ENCODE data around the gene ADK.

Gene ADK

GRCh38 chr10:74671716-74672115 lies 520.7 kb downstream of the ADK start:
- no peak for DNase-seq (ENCODE audit: low read depth)
- in situ Hi-C loops (cut with HindIII; ENCODE audit: low sequenced_read_pairs), result no loop called here
- no peak overlapping the region for H3K4me3 ChIP-seq (ENCODE audit: low read depth, low read length)
- no peak for TF ChIP-seq CTCF (IDR thresholded peaks at IDR 0.05; ENCODE audit: low read depth, low read length, missing control alignments)

DNA sequence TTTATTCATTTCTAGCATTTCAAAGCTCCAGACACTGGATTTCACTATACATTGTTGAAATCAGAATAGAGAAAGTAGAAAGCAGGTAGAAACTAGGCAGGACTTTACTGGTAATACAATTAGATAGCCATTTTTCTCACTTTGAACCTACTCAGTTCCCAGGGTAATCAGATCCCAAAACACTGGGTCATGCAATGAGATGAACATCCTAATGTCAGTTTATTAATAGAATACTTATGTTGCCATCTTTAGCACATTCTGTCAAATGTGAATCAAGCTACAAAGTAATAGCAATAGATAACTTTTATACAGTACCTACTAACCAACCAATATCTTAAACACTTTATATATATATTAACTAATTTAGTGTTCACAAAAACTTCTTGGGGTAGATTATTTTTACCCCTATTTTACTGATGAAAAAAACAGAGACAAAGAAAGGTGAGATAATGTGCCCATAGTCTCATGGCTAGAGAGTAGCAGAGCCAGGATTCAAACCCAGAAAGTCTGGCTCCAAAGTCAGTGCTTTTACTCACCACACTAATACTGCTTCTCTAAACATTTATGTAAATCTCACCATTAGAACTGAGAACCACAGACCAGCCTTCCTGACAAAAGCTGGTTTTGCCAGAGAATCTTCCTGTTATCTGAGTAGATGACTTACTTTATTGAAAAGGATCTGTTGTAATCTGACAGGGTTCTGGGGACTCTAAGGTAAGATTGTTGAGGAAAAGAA lies 521.6 kb downstream of the ADK start:
- DNase-seq (ENCODE audit: low read depth), result no peak
- no peak overlapping the region for H3K4me3 ChIP-seq (ENCODE audit: low read depth, low read length)
- in situ Hi-C loops (cut with HindIII; ENCODE audit: low sequenced_read_pairs), result no loop called here
- no peak for TF ChIP-seq CTCF (IDR thresholded peaks at IDR 0.05; ENCODE audit: low read depth, low read length, missing control alignments)

DNA sequence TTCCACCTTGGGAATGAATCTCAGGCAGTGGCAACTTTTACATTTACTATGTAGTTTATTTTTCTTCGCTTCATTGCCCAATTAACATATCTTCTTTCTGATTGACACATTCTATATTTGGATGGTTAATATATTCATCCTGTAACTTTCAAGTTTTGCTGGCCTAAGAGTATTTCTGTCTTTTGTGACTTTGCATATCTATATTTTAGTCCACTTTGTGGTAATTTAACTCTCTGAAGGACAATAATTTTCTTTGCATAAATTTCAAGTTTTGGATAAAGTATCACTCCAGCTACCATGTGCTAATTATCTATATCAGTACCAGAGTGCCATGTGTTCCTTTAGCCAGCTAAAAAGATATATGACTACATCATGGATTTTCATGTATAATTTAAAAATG lies 523.9 kb downstream of the ADK start:
- in situ Hi-C loops (cut with HindIII; ENCODE audit: low sequenced_read_pairs), result no loop called here
- DNase-seq (ENCODE audit: low read depth), result no peak
- TF ChIP-seq CTCF (IDR thresholded peaks at IDR 0.05; ENCODE audit: low read depth, low read length, missing control alignments), result no peak
- H3K4me3 ChIP-seq (ENCODE audit: low read depth, low read length), result no peak overlapping the region

DNA sequence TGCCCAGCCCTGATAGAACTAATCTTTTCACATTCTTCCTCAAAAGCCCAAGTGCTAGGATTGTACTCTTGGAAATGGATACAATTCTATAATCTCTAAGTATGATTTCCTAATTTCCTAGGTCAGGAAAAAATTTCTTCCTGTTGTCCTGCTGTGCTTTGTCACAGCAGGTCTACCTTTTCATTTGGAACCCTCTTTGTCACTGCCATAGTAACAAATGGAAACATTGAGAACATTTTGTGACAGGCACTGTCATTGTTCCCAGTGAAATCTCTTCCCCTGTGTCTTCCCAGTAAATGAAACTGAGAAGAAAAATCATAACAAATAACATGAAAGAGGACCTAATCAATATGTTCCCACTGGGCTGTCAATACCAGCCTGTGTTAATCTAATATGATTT lies 524.5 kb downstream of the ADK start:
- in situ Hi-C loops (cut with HindIII; ENCODE audit: low sequenced_read_pairs), result no loop called here
- DNase-seq (ENCODE audit: low read depth), result no peak

GRCh38 chr10:74677951-74678350 lies 526.9 kb downstream of the ADK start:
- no peak for TF ChIP-seq CTCF (IDR thresholded peaks at IDR 0.05; ENCODE audit: low read depth, low read length, missing control alignments)
- H3K4me3 ChIP-seq (ENCODE audit: low read depth, low read length), result no peak overlapping the region
- in situ Hi-C loops (cut with HindIII; ENCODE audit: low sequenced_read_pairs), result no loop called here
- no peak for DNase-seq (ENCODE audit: low read depth)

More for the DNA sequence above, 524.5 kb downstream of the ADK start:
- TF ChIP-seq CTCF (IDR thresholded peaks at IDR 0.05; ENCODE audit: low read depth, low read length, missing control alignments), result no peak
- no peak overlapping the region for H3K4me3 ChIP-seq (ENCODE audit: low read depth, low read length)

- no peak for DNase-seq (ENCODE audit: low read depth)
These were observed 531.1 kb downstream of the ADK start for GRCh38 chr10:74681917-74682627.

More at GRCh38 chr10:74681917-74682627, 531.1 kb downstream of the ADK start:
- TF ChIP-seq CTCF (IDR thresholded peaks at IDR 0.05; ENCODE audit: low read depth, low read length, missing control alignments), result no peak
- no peak overlapping the region for H3K4me3 ChIP-seq (ENCODE audit: low read depth, low read length)
- in situ Hi-C loops (cut with HindIII; ENCODE audit: low sequenced_read_pairs), result no loop called here
